ENCODE results near the gene GRID2IP.
A peak's percentile ranks its signal among the peaks of the same experiment; 100 is the strongest.

DNA sequence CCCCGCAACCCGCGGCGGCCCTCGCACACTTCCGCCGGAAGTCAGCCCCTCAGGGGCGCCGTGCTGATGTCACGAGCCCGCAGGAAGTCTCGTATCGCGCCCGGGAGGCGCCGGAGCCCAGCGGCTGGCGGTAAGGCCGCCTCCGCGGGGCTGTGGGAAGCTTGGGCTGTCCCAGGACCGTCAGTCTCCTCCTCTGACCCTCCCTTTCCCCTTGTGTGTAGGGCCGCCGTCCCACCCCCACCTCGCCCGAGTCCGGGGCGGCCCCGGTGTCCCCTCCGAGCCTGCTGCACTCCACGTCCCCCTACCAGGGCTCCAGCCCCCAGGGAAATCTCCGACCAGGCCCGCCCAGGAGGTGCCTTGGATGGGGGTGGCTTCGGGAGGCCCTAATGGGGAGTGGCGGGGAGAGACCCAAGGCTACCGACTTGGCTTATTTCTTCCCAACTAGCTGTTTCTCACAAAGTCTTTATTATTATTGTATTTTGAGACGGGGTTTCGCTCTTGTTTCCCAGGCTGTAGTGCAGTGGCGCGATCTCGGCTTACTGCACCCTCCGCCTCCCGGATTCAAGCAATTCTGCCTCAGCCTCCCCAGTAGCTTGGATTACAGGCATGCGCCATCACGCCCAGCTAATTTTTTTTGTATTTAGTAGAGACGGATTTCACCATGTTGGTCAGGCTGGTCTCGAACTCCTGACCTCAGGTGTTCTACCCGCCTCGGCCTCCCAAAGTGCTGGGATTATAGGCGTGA lies 26.3 kb upstream of the GRID2IP start, which contains the start of gene ZDHHC4:
- TF ChIP-seq POLR2A (IDR thresholded peaks at IDR 0.05), result peak; percentile 87 to 92
- TF ChIP-seq, protein P1, sequence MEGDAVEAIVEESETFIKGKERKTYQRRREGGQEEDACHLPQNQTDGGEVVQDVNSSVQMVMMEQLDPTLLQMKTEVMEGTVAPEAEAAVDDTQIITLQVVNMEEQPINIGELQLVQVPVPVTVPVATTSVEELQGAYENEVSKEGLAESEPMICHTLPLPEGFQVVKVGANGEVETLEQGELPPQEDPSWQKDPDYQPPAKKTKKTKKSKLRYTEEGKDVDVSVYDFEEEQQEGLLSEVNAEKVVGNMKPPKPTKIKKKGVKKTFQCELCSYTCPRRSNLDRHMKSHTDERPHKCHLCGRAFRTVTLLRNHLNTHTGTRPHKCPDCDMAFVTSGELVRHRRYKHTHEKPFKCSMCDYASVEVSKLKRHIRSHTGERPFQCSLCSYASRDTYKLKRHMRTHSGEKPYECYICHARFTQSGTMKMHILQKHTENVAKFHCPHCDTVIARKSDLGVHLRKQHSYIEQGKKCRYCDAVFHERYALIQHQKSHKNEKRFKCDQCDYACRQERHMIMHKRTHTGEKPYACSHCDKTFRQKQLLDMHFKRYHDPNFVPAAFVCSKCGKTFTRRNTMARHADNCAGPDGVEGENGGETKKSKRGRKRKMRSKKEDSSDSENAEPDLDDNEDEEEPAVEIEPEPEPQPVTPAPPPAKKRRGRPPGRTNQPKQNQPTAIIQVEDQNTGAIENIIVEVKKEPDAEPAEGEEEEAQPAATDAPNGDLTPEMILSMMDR (IDR thresholded peaks at IDR 0.05 in 4 of 5, conservative IDR thresholded peaks at IDR 0.05 in 1 of 5), result no peak
